ENCODE measurements around the gene PNPLA5. TPM values are rescaled to one million over a fixed set of nuclear protein-coding genes. Genes with fewer than 3 reads are reported as not detected.

The PNPLA5 gene
- total RNA-seq, 1 donor from 2014 or later: not detected

- H3K27me3 Mint-ChIP-seq (ENCODE audit: unreplicated experiment): peaks cover 44% of the 10 kb centered on the region
- H3K9me3 Mint-ChIP-seq (ENCODE audit: unreplicated experiment): no peaks in the 10 kb centered on the region
- no peak for DNase-seq (ENCODE audit: extremely low spot score, unreplicated experiment)
- no peak overlapping the region for H3K4me3 Mint-ChIP-seq (ENCODE audit: unreplicated experiment)
- H3K36me3 Mint-ChIP-seq (ENCODE audit: unreplicated experiment): no peaks in the 10 kb centered on the region
- H3K27ac Mint-ChIP-seq (ENCODE audit: unreplicated experiment): no peak overlapping the region
- H3K4me1 Mint-ChIP-seq (ENCODE audit: unreplicated experiment): no peaks in the 10 kb centered on the region
- no peak for TF ChIP-seq CTCF (IDR thresholded peaks at IDR 0.05)
Measured at GRCh38 chr22:43888740-43889139, 3.1 kb downstream of the PNPLA5 start.

- Mint-ChIP-seq H3K27me3 (ENCODE audit: unreplicated experiment) (peaks cover 34% of the 10 kb centered on the region), H3K36me3 (ENCODE audit: unreplicated experiment) (no peaks in the 10 kb centered on the region), H3K4me1 (ENCODE audit: unreplicated experiment) (no peaks in the 10 kb centered on the region), H3K4me3 (ENCODE audit: unreplicated experiment) (no peak overlapping the region), H3K9me3 (ENCODE audit: unreplicated experiment) (no peaks in the 10 kb centered on the region), H3K27ac (ENCODE audit: unreplicated experiment) (no peak overlapping the region)
- no peak for TF ChIP-seq CTCF (IDR thresholded peaks at IDR 0.05)
- DNase-seq (ENCODE audit: extremely low spot score, unreplicated experiment): no peak
Measured at GRCh38 chr22:43887391-43887790, 4.4 kb downstream of the PNPLA5 start.

- no peaks in the 10 kb centered on the region for H3K36me3 Mint-ChIP-seq (ENCODE audit: unreplicated experiment)
- no peak for DNase-seq (ENCODE audit: extremely low spot score, unreplicated experiment)
- H3K27me3 Mint-ChIP-seq (ENCODE audit: unreplicated experiment): peaks cover 26% of the 10 kb centered on the region
Measured at GRCh38 chr22:43886231-43886630, 5.6 kb downstream of the PNPLA5 start.

GRCh38 chr22:43885786-43886185, 6.0 kb downstream of the PNPLA5 start:
- Mint-ChIP-seq H3K27ac (ENCODE audit: unreplicated experiment) (no peak overlapping the region), H3K36me3 (ENCODE audit: unreplicated experiment) (no peaks in the 10 kb centered on the region), H3K27me3 (ENCODE audit: unreplicated experiment) (peaks cover 23% of the 10 kb centered on the region), H3K4me3 (ENCODE audit: unreplicated experiment) (no peak overlapping the region), H3K4me1 (ENCODE audit: unreplicated experiment) (no peaks in the 10 kb centered on the region), H3K9me3 (ENCODE audit: unreplicated experiment) (no peaks in the 10 kb centered on the region)
- TF ChIP-seq CTCF (IDR thresholded peaks at IDR 0.05): no peak
- no peak for DNase-seq (ENCODE audit: extremely low spot score, unreplicated experiment)

More at GRCh38 chr22:43886231-43886630, 5.6 kb downstream of the PNPLA5 start:
- Mint-ChIP-seq H3K27ac (ENCODE audit: unreplicated experiment) (no peak overlapping the region), H3K4me1 (ENCODE audit: unreplicated experiment) (no peaks in the 10 kb centered on the region), H3K4me3 (ENCODE audit: unreplicated experiment) (no peak overlapping the region), H3K9me3 (ENCODE audit: unreplicated experiment) (no peaks in the 10 kb centered on the region)
- TF ChIP-seq CTCF (IDR thresholded peaks at IDR 0.05): no peak

GRCh38 chr22:43885319-43885671, 6.5 kb downstream of the PNPLA5 start:
- H3K36me3 Mint-ChIP-seq (ENCODE audit: unreplicated experiment): no peaks in the 10 kb centered on the region
- no peak overlapping the region for H3K27ac Mint-ChIP-seq (ENCODE audit: unreplicated experiment)
- peaks cover 18% of the 10 kb centered on the region for H3K27me3 Mint-ChIP-seq (ENCODE audit: unreplicated experiment)
- H3K4me1 Mint-ChIP-seq (ENCODE audit: unreplicated experiment): no peaks in the 10 kb centered on the region
- no peaks in the 10 kb centered on the region for H3K9me3 Mint-ChIP-seq (ENCODE audit: unreplicated experiment)
- peak; percentile 5 for TF ChIP-seq CTCF (IDR thresholded peaks at IDR 0.05)
- H3K4me3 Mint-ChIP-seq (ENCODE audit: unreplicated experiment): no peak overlapping the region
- DNase-seq (ENCODE audit: extremely low spot score, unreplicated experiment): no peak
